ENCODE measurements around the gene PUS3. TPM values are rescaled to one million over a fixed set of nuclear protein-coding genes. Genes with fewer than 3 reads are reported as not detected.

The PUS3 gene
- polyA plus RNA-seq, 1 donor from 2014 or later, result 15.5 TPM

GRCh38 chr11:125874556-125875124 is 28.4 kb downstream of the PUS3 start:
- Histone ChIP-seq H3K9ac (ENCODE audit: low read length) (no peak overlapping the region), H3K27me3 (ENCODE audit: insufficient read depth, low read depth, low read length) (no peaks in the 10 kb centered on the region), H3K4me3 (ENCODE audit: low read length) (no peak overlapping the region), H3K36me3 (ENCODE audit: insufficient read depth, low read length) (no peaks in the 10 kb centered on the region), H2AFZ (ENCODE audit: low read depth, low read length) (no peak overlapping the region), H3K9me2 (ENCODE audit: insufficient read depth, low read length) (no peaks in the 10 kb centered on the region), H3F3A (ENCODE audit: insufficient read depth, low read length, poor library complexity, severe bottlenecking) (no peaks in the 10 kb centered on the region), H3K27ac (ENCODE audit: low read length) (no peak overlapping the region), H3K9me3 (ENCODE audit: low read length) (no peaks in the 10 kb centered on the region), H3K4me2 (ENCODE audit: low read length) (no peak overlapping the region), H4K20me1 (ENCODE audit: insufficient read depth) (no peaks in the 10 kb centered on the region), H3K79me2 (replicated peaks; ENCODE audit: insufficient read depth, low read length) (no peaks in the 10 kb centered on the region)
- TF ChIP-seq REST (IDR thresholded peaks at IDR 0.05; ENCODE audit: borderline replicate concordance) (no peak), MXI1 (conservative IDR thresholded peaks at IDR 0.05; ENCODE audit: poor library complexity, severe bottlenecking) (no peak), SMC3 (conservative IDR thresholded peaks at IDR 0.05; ENCODE audit: poor library complexity) (peak; percentile 89), RAD21 (conservative IDR thresholded peaks at IDR 0.05) (peak; percentile 91), TAF1 (IDR thresholded peaks at IDR 0.05; ENCODE audit: low read depth) (no peak), CTCF (IDR thresholded peaks at IDR 0.05; ENCODE audit: poor library complexity, severe bottlenecking) (peak; percentile 94)

GRCh38 chr11:125873881-125874555 is 29.0 kb downstream of the PUS3 start:
- Histone ChIP-seq H3K9me2 (ENCODE audit: insufficient read depth, low read length) (no peaks in the 10 kb centered on the region), H3K36me3 (ENCODE audit: insufficient read depth, low read length) (no peaks in the 10 kb centered on the region), H3K79me2 (replicated peaks; ENCODE audit: insufficient read depth, low read length) (no peaks in the 10 kb centered on the region), H3F3A (ENCODE audit: insufficient read depth, low read length, poor library complexity, severe bottlenecking) (no peaks in the 10 kb centered on the region), H3K4me2 (ENCODE audit: low read length) (no peak overlapping the region), H3K27ac (ENCODE audit: low read length) (no peak overlapping the region), H2AFZ (ENCODE audit: low read depth, low read length) (no peak overlapping the region), H3K9ac (ENCODE audit: low read length) (no peak overlapping the region), H4K20me1 (ENCODE audit: insufficient read depth) (no peaks in the 10 kb centered on the region), H3K27me3 (ENCODE audit: insufficient read depth, low read depth, low read length) (no peaks in the 10 kb centered on the region), H3K4me3 (ENCODE audit: low read length) (no peak overlapping the region), H3K9me3 (ENCODE audit: low read length) (no peaks in the 10 kb centered on the region)
- no peak for TF ChIP-seq SMC3 (conservative IDR thresholded peaks at IDR 0.05; ENCODE audit: poor library complexity)
- no peak for TF ChIP-seq EZH2 (IDR thresholded peaks at IDR 0.05; ENCODE audit: borderline replicate concordance, insufficient read depth, low read length, poor library complexity, severe bottlenecking)
- no peak for TF ChIP-seq POLR2AphosphoS5 (IDR thresholded peaks at IDR 0.05)
- TF ChIP-seq REST (IDR thresholded peaks at IDR 0.05; ENCODE audit: borderline replicate concordance), result no peak
- no peak for TF ChIP-seq EP300 (conservative IDR thresholded peaks at IDR 0.05; ENCODE audit: poor library complexity, severe bottlenecking)
- no peak for TF ChIP-seq CTCF (IDR thresholded peaks at IDR 0.05; ENCODE audit: poor library complexity, severe bottlenecking)
- no peak for TF ChIP-seq MXI1 (conservative IDR thresholded peaks at IDR 0.05; ENCODE audit: poor library complexity, severe bottlenecking)
- no peak for TF ChIP-seq RAD21 (conservative IDR thresholded peaks at IDR 0.05)

Data from neural cell (in vitro differentiated cells).